HL-60 (cell line): Measurements from ENCODE around the gene MFSD6L.

Experiments
- CTCF ChIP-seq: IDR thresholded peaks from one replicate; pipeline ENCODE4 v1.5.1; 2011; ENCODE audit warnings: low read length, control low read depth, inconsistent platforms; ENCODE audit not compliant: insufficient read depth
- GABPA ChIP-seq: IDR thresholded peaks from 2 replicates; pipeline ENCODE4 v1.6.1; 2012; ENCODE audit warnings: low read depth
- POLR2AphosphoS5 ChIP-seq: IDR thresholded peaks from 2 replicates; pipeline ENCODE4 v1.6.1; 2012; ENCODE audit warnings: low read depth
- REST ChIP-seq: IDR thresholded peaks from 2 replicates; pipeline ENCODE4 v1.6.1; 2012; ENCODE audit warnings: low read depth; ENCODE audit not compliant: insufficient replicate concordance

DNA sequence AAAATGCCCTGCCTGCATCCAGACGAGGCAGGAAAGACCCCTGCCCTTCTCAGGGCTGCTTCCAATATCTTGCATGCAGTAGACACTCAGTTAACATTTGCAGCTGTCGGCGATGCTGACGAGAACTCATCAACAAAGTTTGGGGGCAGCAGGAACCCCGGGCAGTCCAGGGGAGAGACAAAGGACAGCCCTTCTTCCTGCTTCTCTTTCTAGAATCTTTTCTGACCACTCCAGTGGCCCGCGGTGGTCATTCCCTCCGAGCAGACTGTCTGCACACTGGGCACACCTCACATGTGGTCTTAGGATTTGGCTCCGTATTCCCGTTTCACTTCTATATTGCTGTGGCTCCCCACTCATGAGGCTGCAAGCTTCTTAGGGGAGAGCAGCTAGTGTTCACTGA lies 31.0 kb upstream of the MFSD6L start:
- no peak for TF ChIP-seq CTCF
- TF ChIP-seq POLR2AphosphoS5, result no peak
- TF ChIP-seq REST, result no peak
- TF ChIP-seq GABPA, result no peak
